HepG2 (cell line): Measurements from ENCODE around the gene ZBTB7B. TPM values are rescaled to one million over a fixed set of nuclear protein-coding genes. Genes with fewer than 3 reads are reported as not detected.

ENCODE experiments used
- ATAC-seq: fragments of 200-7000 bp; cut with Tn5 transposase; 3 replicates; pipeline ENCODE4 v1.9.1; 2020; ENCODE audit warnings: mild to moderate bottlenecking, moderate library complexity
- BruUV-seq: library from RNA; stranded (reverse); fragments of 400-500 nt; replicated peaks from 2 replicates; lab custom pipeline; 2021; lab: Mats Ljungman, UMichigan
- CTCF ChIA-PET: fragments of 300-600 bp; formaldehyde crosslinking; extraction: SDS; loops from one replicate; lab custom pipeline; 2021; ENCODE audit warnings: low total read pairs, inconsistent platforms, low intra/inter-chr PET ratio; lab: Yijun Ruan, JAX
- POLR2A ChIA-PET: fragments of 350-600 bp; sonication (Branson Sonifier 250); formaldehyde crosslinking; loops from one replicate; lab custom pipeline; 2020; ENCODE audit warnings: antibody characterized with exemption, inconsistent platforms; lab: Yijun Ruan, JAX
- DNase-seq: peaks from one replicate; pipeline ENCODE4 v3.0.0-alpha.2; 2015; ENCODE audit warnings: low spot score
- FAIRE-seq: peaks from 3 replicates; lab custom pipeline; 2011; peaks lifted over from hg19 to GRCh38; lab: Jason Lieb, UNC
- H2AFZ ChIP-seq: one replicate; pipeline ENCODE4 v1.6.1; 2011; ENCODE audit warnings: low read length, inconsistent platforms
- H3K27ac ChIP-seq: fragments of 300-600 bp; 3 replicates; pipeline ENCODE4 v1.8.0; 2011; ENCODE audit warnings: mixed run types, mild to moderate bottlenecking, mixed read lengths, low read length, inconsistent platforms; ENCODE audit not compliant: insufficient read depth; ENCODE audit errors: extremely low read length
- H3K27me3 ChIP-seq, 2 experiments: fragments of 200-600 bp in 1 of 2; 2 replicates in 1 of 2; 3 replicates in 1 of 2; pipeline versions ENCODE4 v1.6.0 to v1.8.0; 2011; ENCODE audit warnings: low read length in 2 of 2, mild to moderate bottlenecking in 2 of 2, moderate library complexity in 2 of 2, inconsistent platforms in 1 of 2; ENCODE audit not compliant: insufficient read depth in 2 of 2, control insufficient read depth in 1 of 2
- H3K36me3 ChIP-seq, 2 experiments: fragments of 200-600 bp in 1 of 2; replicated peaks in 1 of 2; 2 replicates in 1 of 2; 3 replicates in 1 of 2; pipeline versions ENCODE4 v1.5.1 to v1.8.0; 2011; ENCODE audit warnings: low read length in 2 of 2, inconsistent platforms in 1 of 2; ENCODE audit not compliant: insufficient read depth in 2 of 2, control insufficient read depth in 1 of 2
- H3K4me1 ChIP-seq: 2 replicates; pipeline ENCODE4 v1.5.1; 2012; ENCODE audit warnings: low read length, inconsistent platforms; ENCODE audit not compliant: insufficient read depth
- H3K4me2 ChIP-seq: 2 replicates; pipeline ENCODE4 v1.6.0; 2011; ENCODE audit warnings: low read depth, low read length, inconsistent platforms
- H3K4me3 ChIP-seq, 3 experiments: fragments of 200-600 bp in 1 of 3; sonication (generic), shearing (Covaris generic) in 1 of 3; replicated peaks in 1 of 3; 2 replicates each; pipeline ENCODE4 v1.5.1; 2011 to 2016; ENCODE audit warnings: low read length in 3 of 3, inconsistent platforms in 2 of 3, low read depth in 2 of 3, mild to moderate bottlenecking in 2 of 3, control low read depth in 1 of 3, mixed read lengths in 1 of 3; ENCODE audit not compliant: insufficient read depth in 1 of 3
- H3K79me2 ChIP-seq: one replicate; pipeline ENCODE4 v1.6.1; 2011; ENCODE audit warnings: low read length, inconsistent platforms; ENCODE audit not compliant: insufficient read depth
- H3K9ac ChIP-seq: 2 replicates; pipeline ENCODE4 v1.6.0; 2011; ENCODE audit warnings: mild to moderate bottlenecking, low read depth, low read length, inconsistent platforms; ENCODE audit not compliant: insufficient read depth
- H3K9me3 ChIP-seq: 2 replicates; pipeline ENCODE4 v1.5.1; 2012; ENCODE audit warnings: mild to moderate bottlenecking, low read length
- H4K20me1 ChIP-seq: 2 replicates; pipeline ENCODE4 v1.6.0; 2011; ENCODE audit warnings: inconsistent platforms, mild to moderate bottlenecking, low read length, moderate library complexity; ENCODE audit not compliant: insufficient read depth
- CHCHD3 ChIP-seq: sonication (generic); formaldehyde crosslinking; IDR thresholded peaks from 2 replicates; pipeline ENCODE4 v1.8.0; 2022; ENCODE audit warnings: mild to moderate bottlenecking, missing genetic modification reagents, moderate library complexity
- DR1 ChIP-seq: sonication (generic); formaldehyde crosslinking; IDR thresholded peaks from 2 replicates; pipeline ENCODE4 v1.8.0; 2021; ENCODE audit warnings: mild to moderate bottlenecking, missing genetic modification reagents, inconsistent platforms
- ELF4 ChIP-seq: sonication (generic); formaldehyde crosslinking; IDR thresholded peaks from 2 replicates; pipeline ENCODE4 v1.5.0; 2020; ENCODE audit warnings: missing genetic modification reagents, mild to moderate bottlenecking, moderate library complexity, borderline replicate concordance
- ESRRA ChIP-seq: sonication (generic); formaldehyde crosslinking; IDR thresholded peaks from 2 replicates; pipeline ENCODE4 v1.5.1; 2020; ENCODE audit warnings: mild to moderate bottlenecking, low read depth, missing genetic modification reagents
- EZH2 ChIP-seq: conservative IDR thresholded peaks from 2 replicates; pipeline ENCODE4 v1.6.1; 2012; ENCODE audit warnings: mild to moderate bottlenecking, low read depth, low read length, moderate library complexity
- FOXJ3 ChIP-seq: sonication (generic); formaldehyde crosslinking; IDR thresholded peaks from 2 replicates; pipeline ENCODE4 v1.4.0; 2020; ENCODE audit warnings: missing genetic modification reagents, mild to moderate bottlenecking, borderline replicate concordance
- MEF2D ChIP-seq: sonication (generic); formaldehyde crosslinking; IDR thresholded peaks from 2 replicates; pipeline ENCODE4 v1.5.1; 2020; ENCODE audit warnings: mild to moderate bottlenecking, missing genetic modification reagents
- PCBP2 ChIP-seq: fragments of 200-400 bp; formaldehyde crosslinking; optimal IDR thresholded peaks from 2 replicates; pipeline ENCODE3; 2018; ENCODE audit warnings: low read length, low read depth; ENCODE audit not compliant: poor library complexity, severe bottlenecking
- POGZ ChIP-seq: sonication (generic); formaldehyde crosslinking; IDR thresholded peaks from 2 replicates; pipeline ENCODE4 v1.4.0; 2020; ENCODE audit warnings: mild to moderate bottlenecking, missing genetic modification reagents
- SAFB2 ChIP-seq: sonication (generic); formaldehyde crosslinking; IDR thresholded peaks from 2 replicates; pipeline ENCODE4 v1.5.1; 2020; ENCODE audit warnings: missing genetic modification reagents, low read depth, mild to moderate bottlenecking, borderline replicate concordance
- TBX3 ChIP-seq: fragments of 450-650 bp; IDR thresholded peaks from 2 replicates; pipeline ENCODE4 v1.6.1; 2017; ENCODE audit warnings: antibody characterized with exemption, mild to moderate bottlenecking, inconsistent platforms, borderline replicate concordance
- TGIF2 ChIP-seq: IDR thresholded peaks from 2 replicates; pipeline ENCODE4 v1.6.1; 2016; ENCODE audit warnings: control low read depth, missing compliant biosample characterization
- ZNF326 ChIP-seq: sonication (generic); formaldehyde crosslinking; IDR thresholded peaks from 2 replicates; pipeline ENCODE4 v1.4.0; 2020; ENCODE audit warnings: missing genetic modification reagents, borderline replicate concordance
- ZNF354B ChIP-seq: sonication (generic); formaldehyde crosslinking; IDR thresholded peaks from 2 replicates; pipeline ENCODE4 v1.8.0; 2022; ENCODE audit warnings: mild to moderate bottlenecking, missing genetic modification reagents
- ZNF367 ChIP-seq: sonication (generic); formaldehyde crosslinking; IDR thresholded peaks from 2 replicates; pipeline ENCODE4 v1.4.0; 2020; ENCODE audit warnings: missing genetic modification reagents, borderline replicate concordance
- ZNF382 ChIP-seq: sonication (generic); formaldehyde crosslinking; IDR thresholded peaks from 2 replicates; pipeline ENCODE4 v1.5.0; 2020; ENCODE audit warnings: missing genetic modification reagents, mild to moderate bottlenecking, borderline replicate concordance
- ZNF446 ChIP-seq: sonication (generic); formaldehyde crosslinking; IDR thresholded peaks from 2 replicates; pipeline ENCODE4 v1.5.0; 2020; ENCODE audit warnings: mild to moderate bottlenecking, missing genetic modification reagents
- ZNF543 ChIP-seq: sonication (generic); formaldehyde crosslinking; IDR thresholded peaks from 2 replicates; pipeline ENCODE4 v1.4.0; 2020; ENCODE audit warnings: mild to moderate bottlenecking, missing genetic modification reagents
- ZNF747 ChIP-seq: sonication (generic); formaldehyde crosslinking; IDR thresholded peaks from 2 replicates; pipeline ENCODE4 v1.8.1; 2023; ENCODE audit warnings: missing genetic modification reagents, mild to moderate bottlenecking, borderline replicate concordance
- WGBS: methylation state at CpG from one replicate; pipeline ENCODE4 v1.1.6; 2017; ENCODE audit warnings: low lambda C conversion rate; 5-methylcytosine and 5-hydroxymethylcytosine counted together
- in situ Hi-C: cut with HindIII; loops from 2 replicates; pipeline ENCODE4 v1.10.0; 2017; ENCODE audit warnings: low pct_unique_long_range_greater_than_20kb; ENCODE audit not compliant: extremely low pct_ligation_motif_present
- intact Hi-C: fragments of 100-400 bp; cut with micrococcal nuclease; formaldehyde crosslinking; loops from one replicate; pipeline ENCODE4 v1.10.0; 2022; ENCODE audit not compliant: unreplicated experiment
- polyA plus RNA-seq, 8 experiments: library from polyadenylated mRNA; depleted of rRNA in 3 of 8; stranded (reverse) in 7 of 8; unstranded in 1 of 8; fragments of >200 nt; fragmentation: Illumina TruSeq in 4 of 8; extraction: Trizol in 4 of 8; gene quantifications; 2 replicates each; pipeline versions ENCODE4 v1.2.1 to v1.2.3, GENCODE V29; 2011 to 2016; ENCODE audit warnings: low read depth in 4 of 8, missing spikeins in 1 of 8, mixed read lengths in 1 of 8; ENCODE audit not compliant: insufficient read depth in 1 of 8
- total RNA-seq, 5 experiments: library from RNA; depleted of rRNA; stranded (reverse); fragments of >200 nt; fragmentation: Illumina TruSeq; extraction: Trizol; gene quantifications; 2 replicates each; pipeline ENCODE4 v1.2.3, GENCODE V29; 2016; ENCODE audit warnings: low read depth in 1 of 5
- TF ChIP-seq, protein P1 (sequence below): sonication (generic); formaldehyde crosslinking; IDR thresholded peaks from 2 replicates; pipeline ENCODE4 v1.4.0; 2020; ENCODE audit warnings: missing genetic modification reagents, low read depth, mild to moderate bottlenecking, borderline replicate concordance
- TF ChIP-seq, protein P2 (sequence below): sonication (generic); formaldehyde crosslinking; IDR thresholded peaks from 2 replicates; pipeline ENCODE4 v1.4.0; 2020; ENCODE audit warnings: missing genetic modification reagents, borderline replicate concordance

ZBTB7B gene
- total and polyA plus RNA-seq, 2 of the 13 experiments (the other 11 are each of a cell fraction or from before 2014, with no cell fraction given) = 15.5 to 17.5 TPM

DNA sequence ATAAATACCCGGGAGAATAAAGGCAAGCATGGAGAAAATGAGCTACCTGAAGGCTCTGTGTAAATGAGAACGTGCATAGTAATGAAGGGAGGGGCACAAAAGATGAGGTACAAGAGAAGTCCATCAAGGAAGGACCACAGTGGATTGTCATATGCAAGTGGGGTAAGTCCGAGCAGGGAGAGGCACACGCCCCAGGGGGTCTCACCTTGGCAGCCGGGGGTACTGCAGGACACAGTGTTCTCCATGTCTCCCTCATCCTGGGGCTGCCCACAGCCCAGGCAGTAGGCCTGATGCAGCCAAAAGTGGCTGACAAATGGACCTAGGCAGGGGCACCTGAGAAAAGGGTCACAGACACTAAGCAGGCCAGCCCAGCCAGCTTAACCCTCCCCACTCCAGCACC, 21.0 kb downstream of the ZBTB7B start (continued):
- no peak for TF ChIP-seq ZNF446 (CRISPR knock-in tag)

DNA sequence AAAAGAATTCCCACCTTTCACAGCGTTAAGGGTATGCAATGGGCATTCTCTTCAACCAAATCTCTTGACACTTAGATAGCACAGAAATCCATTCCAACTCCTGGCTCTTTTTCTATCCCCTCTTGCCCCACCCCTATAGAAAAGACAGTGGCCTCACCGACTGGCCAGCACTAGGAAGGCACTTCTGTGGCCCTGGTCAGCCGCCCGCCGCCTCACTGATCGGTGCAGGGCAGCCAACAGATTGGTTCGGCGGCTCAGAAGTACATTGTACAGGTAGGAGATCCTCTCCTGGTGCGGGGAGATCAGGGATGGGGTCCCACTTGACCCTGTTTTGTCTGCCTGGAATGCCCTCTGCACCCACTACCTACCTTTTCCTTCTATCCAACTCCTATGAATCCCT, 21.7 kb downstream of the ZBTB7B start:
- no peak overlapping the region for H3K27ac ChIP-seq
- intact Hi-C loops = no loop called here
- POLR2A ChIA-PET = interaction anchor here (1.3 to 1.6 kb wide), 2 partner anchors 20 to 80 kb away, joined by 3 to 4 read pairs; no protein-coding TSS in a partner anchor
- no peaks in the 10 kb centered on the region for H3K9me3 ChIP-seq
- no peaks in the 10 kb centered on the region for H4K20me1 ChIP-seq
- ATAC-seq = no peak
- in situ Hi-C loops = no loop called here
- FAIRE-seq = no peak
- peaks cover 64% of the 10 kb centered on the region for H3K4me1 ChIP-seq
- 79% methylated on average over 9 of the region's 9 CpGs for WGBS
- H3K36me3 ChIP-seq = no peaks in the 10 kb centered on the region
- H3K4me2 ChIP-seq = no peak overlapping the region
- H3K79me2 ChIP-seq = no peaks in the 10 kb centered on the region
- H3K27me3 ChIP-seq = peaks cover 0 to 6% of the 10 kb centered on the region in 2 experiments; a peak in 2 of 5 replicates
- CTCF ChIA-PET = no interaction called here
- no peak for DNase-seq
- no peak overlapping the region for H3K9ac ChIP-seq
- no peak for TF ChIP-seq ESRRA (CRISPR knock-in tag)
- TF ChIP-seq, protein P1, sequence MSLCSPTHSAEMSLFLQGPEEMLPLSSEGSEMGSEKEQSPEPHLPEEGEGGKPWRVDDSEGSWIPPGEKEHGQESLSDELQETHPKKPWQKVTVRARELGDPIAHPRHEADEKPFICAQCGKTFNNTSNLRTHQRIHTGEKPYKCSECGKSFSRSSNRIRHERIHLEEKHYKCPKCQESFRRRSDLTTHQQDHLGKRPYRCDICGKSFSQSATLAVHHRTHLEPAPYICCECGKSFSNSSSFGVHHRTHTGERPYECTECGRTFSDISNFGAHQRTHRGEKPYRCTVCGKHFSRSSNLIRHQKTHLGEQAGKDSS = no peak
- TF ChIP-seq MEF2D (CRISPR knock-in tag) = no peak
- TF ChIP-seq ZNF382 (CRISPR knock-in tag) = no peak
- TF ChIP-seq, protein P2, sequence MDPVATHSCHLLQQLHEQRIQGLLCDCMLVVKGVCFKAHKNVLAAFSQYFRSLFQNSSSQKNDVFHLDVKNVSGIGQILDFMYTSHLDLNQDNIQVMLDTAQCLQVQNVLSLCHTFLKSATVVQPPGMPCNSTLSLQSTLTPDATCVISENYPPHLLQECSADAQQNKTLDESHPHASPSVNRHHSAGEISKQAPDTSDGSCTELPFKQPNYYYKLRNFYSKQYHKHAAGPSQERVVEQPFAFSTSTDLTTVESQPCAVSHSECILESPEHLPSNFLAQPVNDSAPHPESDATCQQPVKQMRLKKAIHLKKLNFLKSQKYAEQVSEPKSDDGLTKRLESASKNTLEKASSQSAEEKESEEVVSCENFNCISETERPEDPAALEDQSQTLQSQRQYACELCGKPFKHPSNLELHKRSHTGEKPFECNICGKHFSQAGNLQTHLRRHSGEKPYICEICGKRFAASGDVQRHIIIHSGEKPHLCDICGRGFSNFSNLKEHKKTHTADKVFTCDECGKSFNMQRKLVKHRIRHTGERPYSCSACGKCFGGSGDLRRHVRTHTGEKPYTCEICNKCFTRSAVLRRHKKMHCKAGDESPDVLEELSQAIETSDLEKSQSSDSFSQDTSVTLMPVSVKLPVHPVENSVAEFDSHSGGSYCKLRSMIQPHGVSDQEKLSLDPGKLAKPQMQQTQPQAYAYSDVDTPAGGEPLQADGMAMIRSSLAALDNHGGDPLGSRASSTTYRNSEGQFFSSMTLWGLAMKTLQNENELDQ (CRISPR knock-in tag) = no peak
- TF ChIP-seq POGZ (CRISPR knock-in tag) = no peak
- TF ChIP-seq EZH2 = no peak
- no peak for TF ChIP-seq FOXJ3
- TF ChIP-seq SAFB2 (CRISPR knock-in tag) = no peak
- no peak for TF ChIP-seq ZNF326 (CRISPR knock-in tag)
- no peak for TF ChIP-seq ZNF367 (CRISPR knock-in tag)
- TF ChIP-seq ZNF747 = no peak
- TF ChIP-seq DR1 (CRISPR knock-in tag) = no peak
- TF ChIP-seq TBX3 = no peak
- TF ChIP-seq ZNF354B (CRISPR knock-in tag) = no peak
- TF ChIP-seq ELF4 (CRISPR knock-in tag) = no peak
- TF ChIP-seq ZNF543 = no peak
- TF ChIP-seq CHCHD3 (CRISPR knock-in tag) = no peak
- no peak for TF ChIP-seq TGIF2 (CRISPR knock-in tag)
- TF ChIP-seq PCBP2 = no peak
- TF ChIP-seq, all 625 proteins: peak for 0
- H3K4me3 ChIP-seq = no peak overlapping the region
- no peak overlapping the region for H2AFZ ChIP-seq
- no TSS peak for BruUV-seq
